Glomerular visceral epithelial cell (primary cell): ENCODE measurements around the gene CAMKV.
"Not testable (repeated sequence)": the region's sequence is repeated elsewhere in the genome, so short reads cannot be mapped to it uniquely, and the experiment has no call there.

Experiments used
- DNase-seq: peaks from one replicate; pipeline ENCODE4 v3.0.0-alpha.2; 2016; ENCODE audit errors: extremely low spot score

CAMKV gene

GRCh38 chr3:49845694-49846093 is 24.0 kb downstream of the CAMKV start:
- no peak for DNase-seq

GRCh38 chr3:49844464-49845183 is 25.1 kb downstream of the CAMKV start:
- no peak for DNase-seq

- no peak for DNase-seq
Measured at GRCh38 chr3:49842843-49843517, 26.7 kb downstream of the CAMKV start.

- no peak for DNase-seq
Measured at GRCh38 chr3:49841806-49842205, 27.9 kb downstream of the CAMKV start.

- peak; percentile 13 for DNase-seq
Measured at GRCh38 chr3:49841126-49841696, 28.5 kb downstream of the CAMKV start.

- DNase-seq = no peak
Measured at GRCh38 chr3:49840388-49840787, 29.3 kb downstream of the CAMKV start.

- DNase-seq = peak; percentile 71
Measured at GRCh38 chr3:49839193-49839809, 30.4 kb downstream of the CAMKV start.

GRCh38 chr3:49831341-49831740 is 38.4 kb downstream of the CAMKV start:
- DNase-seq = no peak

GRCh38 chr3:49826016-49826415 is 43.7 kb downstream of the CAMKV start:
- DNase-seq = no peak

- DNase-seq = not testable (repeated sequence)
Measured at GRCh38 chr3:49823131-49823530, 46.6 kb downstream of the CAMKV start.

GRCh38 chr3:49813497-49814174 is 56.1 kb downstream of the CAMKV start, which contains the start of gene UBA7:
UBA7 (minus strand) TSS chr3:49813953; CDS start chr3:49813787, 166 bp downstream.
- DNase-seq = peak; percentile 72

- DNase-seq = no peak
Measured at GRCh38 chr3:49812916-49813496, 56.7 kb downstream of the CAMKV start.
